GM12878 (cell line): ENCODE data around the gene RBM12. TPM values are rescaled to one million over a fixed set of nuclear protein-coding genes. Genes with fewer than 3 reads are reported as not detected.

Source experiments
- ATAC-seq: fragments of 200-7000 bp; cut with Tn5 transposase; 3 replicates; pipeline ENCODE4 v1.9.1; 2020; ENCODE audit warnings: mild to moderate bottlenecking, moderate library complexity
- BruUV-seq: library from RNA; stranded (reverse); fragments of 400-500 nt; replicated peaks from 2 replicates; lab custom pipeline; 2021; lab: Mats Ljungman, UMichigan
- CTCF ChIA-PET: fragments of 300-600 bp; sonication (Branson Sonifier 250); formaldehyde crosslinking; extraction: SDS; loops from one replicate; lab custom pipeline; 2021; ENCODE audit warnings: inconsistent platforms; lab: Yijun Ruan, JAX
- POLR2A ChIA-PET: fragments of 350-600 bp; formaldehyde crosslinking; extraction: SDS; loops from one replicate; lab custom pipeline; 2021; ENCODE audit warnings: inconsistent platforms; lab: Charles Lee
- RAD21 ChIA-PET: fragments of 300-600 bp; sonication (Branson Sonifier 250); formaldehyde crosslinking; loops from one replicate; lab custom pipeline; 2023; ENCODE audit warnings: antibody characterized with exemption; ENCODE audit not compliant: unreplicated experiment; lab: Charles Lee
- SMC1A ChIA-PET: fragments of 300-600 bp; sonication (Branson Sonifier 250); formaldehyde crosslinking; loops from one replicate; lab custom pipeline; 2023; ENCODE audit not compliant: unreplicated experiment, uncharacterized antibody; lab: Charles Lee
- DNase-seq: peaks from one replicate; pipeline ENCODE4 v3.0.0-alpha.2; 2011; ENCODE audit warnings: low read depth, low spot score
- FAIRE-seq: peaks from 3 replicates; lab custom pipeline; 2011; peaks lifted over from hg19 to GRCh38; lab: Jason Lieb, UNC
- H2AFZ ChIP-seq: 2 replicates; pipeline ENCODE4 v1.6.0; 2011; ENCODE audit warnings: low read depth, low read length, control low read depth; ENCODE audit not compliant: control insufficient read depth
- H3K27ac ChIP-seq: 2 replicates; pipeline ENCODE4 v1.5.1; 2011; ENCODE audit warnings: control low read depth; ENCODE audit not compliant: control insufficient read depth, insufficient read depth
- H3K27me3 ChIP-seq, 2 experiments: replicated peaks in 1 of 2; 2 replicates each; pipeline versions ENCODE4 v1.6.0 to v1.6.1; 2011; ENCODE audit warnings: low read length in 1 of 2; ENCODE audit not compliant: control insufficient read depth in 2 of 2, insufficient read depth in 2 of 2
- H3K36me3 ChIP-seq, 2 experiments: 2 replicates each; pipeline ENCODE4 v1.5.1; 2011; ENCODE audit warnings: low read length in 1 of 2; ENCODE audit not compliant: control insufficient read depth in 2 of 2, insufficient read depth in 2 of 2
- H3K4me1 ChIP-seq: 2 replicates; pipeline ENCODE4 v1.6.1; 2011; ENCODE audit warnings: mild to moderate bottlenecking, low read length, moderate library complexity, mixed read lengths; ENCODE audit not compliant: control insufficient read depth, insufficient read depth
- H3K4me2 ChIP-seq: 2 replicates; pipeline ENCODE4 v1.6.0; 2011; ENCODE audit warnings: control low read depth; ENCODE audit not compliant: control insufficient read depth, insufficient read depth
- H3K4me3 ChIP-seq: fragments of 200-600 bp; sonication (generic); 2 replicates; pipeline ENCODE4 v1.5.1; 2016
- H3K79me2 ChIP-seq: 2 replicates; pipeline ENCODE4 v1.6.0; 2011; ENCODE audit warnings: low read length; ENCODE audit not compliant: control insufficient read depth, insufficient read depth
- H3K9ac ChIP-seq: 2 replicates; pipeline ENCODE4 v1.8.0; 2011; ENCODE audit warnings: low read length, control low read depth, mixed read lengths; ENCODE audit not compliant: control insufficient read depth, insufficient read depth
- H3K9me3 ChIP-seq: replicated peaks from 3 replicates; pipeline ENCODE4 v1.5.1; 2011; ENCODE audit warnings: mild to moderate bottlenecking, low read length; ENCODE audit not compliant: control insufficient read depth, insufficient read depth
- H4K20me1 ChIP-seq: 2 replicates; pipeline ENCODE4 v1.6.0; 2011; ENCODE audit not compliant: control insufficient read depth, insufficient read depth
- ATF7 ChIP-seq: fragments of 450-650 bp; IDR thresholded peaks from 2 replicates; pipeline ENCODE4 v1.6.1; 2016; ENCODE audit warnings: low read depth, mild to moderate bottlenecking
- DPF2 ChIP-seq: fragments of 450-650 bp; IDR thresholded peaks from 2 replicates; pipeline ENCODE4 v1.6.1; 2017; ENCODE audit warnings: mild to moderate bottlenecking
- IKZF1 ChIP-seq: fragments of 450-650 bp; conservative IDR thresholded peaks from 2 replicates; pipeline ENCODE4 v1.6.1; 2017; ENCODE audit warnings: antibody characterized with exemption, mild to moderate bottlenecking
- LARP7 ChIP-seq: fragments of 450-650 bp; IDR thresholded peaks from 2 replicates; pipeline ENCODE4 v1.6.1; 2017; ENCODE audit warnings: mild to moderate bottlenecking
- MXI1 ChIP-seq: fragments of 150-350 bp; IDR thresholded peaks from 2 replicates; pipeline ENCODE4 v1.6.1; 2011; ENCODE audit warnings: low read depth, mild to moderate bottlenecking, inconsistent platforms, low read length, improper control_type of control experiment
- RAD21 ChIP-seq: IDR thresholded peaks from 2 replicates; pipeline ENCODE4 v1.6.1; 2011; ENCODE audit warnings: mild to moderate bottlenecking, low read depth, low read length, moderate library complexity; ENCODE audit not compliant: insufficient read depth
- RAD51 ChIP-seq: fragments of 450-650 bp; IDR thresholded peaks from 2 replicates; pipeline ENCODE4 v1.6.1; 2016; ENCODE audit warnings: moderate library complexity, mild to moderate bottlenecking, inconsistent platforms
- RCOR1 ChIP-seq: conservative IDR thresholded peaks from 2 replicates; pipeline ENCODE4 v1.6.1; 2012; ENCODE audit warnings: low read depth, low read length, improper control_type of control experiment
- RUNX3 ChIP-seq: IDR thresholded peaks from 2 replicates; pipeline ENCODE4 v1.6.1; 2012; ENCODE audit warnings: low read length, inconsistent platforms
- SMC3 ChIP-seq: IDR thresholded peaks from 2 replicates; pipeline ENCODE4 v1.6.1; 2011; ENCODE audit warnings: low read length, improper control_type of control experiment, borderline replicate concordance
- YY1 ChIP-seq: IDR thresholded peaks from 2 replicates; pipeline ENCODE4 v1.6.1; 2011; ENCODE audit warnings: low read depth, mild to moderate bottlenecking, low read length
- ZSCAN29 ChIP-seq: fragments of 450-650 bp; IDR thresholded peaks from 2 replicates; pipeline ENCODE4 v1.6.1; 2017; ENCODE audit warnings: mild to moderate bottlenecking, moderate library complexity
- ZZZ3 ChIP-seq: IDR thresholded peaks from 2 replicates; pipeline ENCODE4 v1.6.1; 2011; ENCODE audit warnings: low read depth; ENCODE audit not compliant: control insufficient read depth, insufficient read length
- WGBS: methylation state at CpG from one replicate; pipeline ENCODE4 v1.1.6; 2016; ENCODE audit warnings: low lambda C conversion rate; ENCODE audit not compliant: insufficient replicate concordance, insufficient coverage; ENCODE audit errors: missing lambda C conversion rate; 5-methylcytosine and 5-hydroxymethylcytosine counted together
- in situ Hi-C: fragments of 300-500 bp; cut with MboI; formaldehyde crosslinking; loops from 9 replicates; pipeline ENCODE4 v1.14.3; 2018; ENCODE audit warnings: mixed read lengths
- intact Hi-C: fragments of 100-400 bp; cut with micrococcal nuclease; formaldehyde crosslinking; loops from one replicate; pipeline ENCODE4 v1.14.2; 2022; ENCODE audit not compliant: unreplicated experiment
- polyA plus RNA-seq, 11 experiments: library from polyadenylated mRNA; depleted of rRNA in 4 of 11; unstranded in 6 of 11; stranded (reverse) in 5 of 11; fragments of >200 nt; fragmentation: Nextera tagmentation in 4 of 11; fragmentation: Illumina TruSeq in 1 of 11; extraction: Ambion mirVana in 4 of 11; extraction: Trizol in 1 of 11; gene quantifications; 1 replicate in 1 of 11; 2 replicates in 10 of 11; pipeline versions ENCODE4 v1.2.1 to v1.2.3, GENCODE V29; 2011 to 2016; ENCODE audit warnings: inconsistent platforms in 2 of 11, missing spikeins in 2 of 11, low read depth in 1 of 11
- total RNA-seq, 4 experiments: library from RNA; depleted of rRNA in 3 of 4; stranded (reverse); fragments of >200 nt in 3 of 4; fragmentation: Illumina TruSeq in 1 of 4; extraction: Trizol in 1 of 4; gene quantifications; 2 replicates each; pipeline versions ENCODE4 v1.2.1 to v1.2.3, GENCODE V29; 2013 to 2021
- TF ChIP-seq, protein P1 (sequence below): IDR thresholded peaks from 2 replicates; pipeline ENCODE4 v1.6.1; 2012; ENCODE audit warnings: low read depth, low read length, improper control_type of control experiment
- TF ChIP-seq, protein P2 (sequence below), 3 experiments: IDR thresholded peaks in 2 of 3; conservative IDR thresholded peaks in 1 of 3; 2 replicates each; pipeline ENCODE4 v1.5.1; 2011; ENCODE audit warnings: low read depth in 3 of 3, low read length in 3 of 3, mild to moderate bottlenecking in 3 of 3, control low read depth in 2 of 3, moderate library complexity in 2 of 3, inconsistent platforms in 1 of 3, mixed read lengths in 1 of 3; ENCODE audit not compliant: control insufficient read depth in 2 of 3, insufficient read depth in 1 of 3; ENCODE audit errors: extremely low read depth in 1 of 3

Gene RBM12
- total and polyA plus RNA-seq, 10 of the 15 experiments (the other 5 are each of a cell fraction or from before 2014, with no cell fraction given) = 4.7 to 153 (median 58.5) TPM

DNA sequence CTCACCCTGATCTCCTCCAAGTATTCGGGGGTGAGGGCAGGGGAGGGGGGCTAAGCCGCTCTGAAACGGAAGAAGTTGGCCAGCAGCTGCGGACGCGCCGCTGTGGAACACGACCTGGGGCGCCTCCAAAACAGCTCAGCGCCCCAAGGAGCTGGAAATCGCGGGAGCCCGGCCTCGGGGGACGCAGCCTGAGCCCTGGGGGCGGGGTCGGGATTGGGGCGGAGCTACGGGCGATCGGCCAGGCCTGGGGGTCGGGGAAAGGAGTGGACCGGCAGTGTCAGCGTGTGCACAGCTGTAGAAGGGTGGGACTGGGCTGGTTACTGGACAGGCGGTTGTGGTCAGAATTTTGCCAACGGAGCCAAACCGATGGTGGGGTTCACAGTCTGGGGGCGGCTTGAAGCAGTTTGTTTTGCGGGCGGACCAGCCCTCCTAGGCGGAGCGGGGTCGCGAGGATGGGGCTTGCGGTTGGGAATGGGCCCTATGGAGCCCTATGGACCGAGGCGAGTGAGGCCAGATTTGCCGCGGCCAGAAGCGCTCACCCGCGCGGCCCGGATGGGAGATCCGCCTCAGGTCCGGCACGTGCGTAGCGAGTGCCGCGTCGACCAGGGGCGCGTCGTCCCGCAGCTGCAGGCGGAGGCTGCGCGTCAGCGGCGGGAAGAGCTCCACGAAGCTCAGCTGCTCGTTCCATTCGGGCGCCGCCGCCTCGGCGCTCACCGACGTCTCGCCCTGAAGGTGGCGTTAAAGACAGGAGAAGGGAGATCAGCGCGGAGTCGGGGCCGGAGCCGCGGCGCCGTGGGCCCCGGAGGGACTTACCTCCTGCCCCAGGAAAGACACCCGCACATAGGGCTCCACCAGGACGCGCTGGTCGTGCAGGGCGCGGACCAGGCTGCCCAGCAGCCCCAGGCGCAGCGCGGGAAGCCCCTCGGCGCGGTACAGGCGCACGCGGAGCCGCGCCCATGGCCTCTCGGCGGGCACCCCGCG is 63.4 kb downstream of the RBM12 start:
- peaks cover 9 to 11% of the 10 kb centered on the region in 2 experiments; a peak in 3 of 4 replicates for H3K27me3 ChIP-seq
- peak; percentile 60 for TF ChIP-seq RAD21
- TF ChIP-seq YY1 = 0 out of 2 replicates have a peak, but pooled peaks have one; percentile 9
- 0 out of 2 replicates have a peak, but pooled peaks have one; percentile 16 for TF ChIP-seq RUNX3
- TF ChIP-seq MXI1 = no peak
- no peak for TF ChIP-seq ATF7
- TF ChIP-seq ZSCAN29 = no peak
- no peak for TF ChIP-seq ZZZ3
- TF ChIP-seq, protein P1, sequence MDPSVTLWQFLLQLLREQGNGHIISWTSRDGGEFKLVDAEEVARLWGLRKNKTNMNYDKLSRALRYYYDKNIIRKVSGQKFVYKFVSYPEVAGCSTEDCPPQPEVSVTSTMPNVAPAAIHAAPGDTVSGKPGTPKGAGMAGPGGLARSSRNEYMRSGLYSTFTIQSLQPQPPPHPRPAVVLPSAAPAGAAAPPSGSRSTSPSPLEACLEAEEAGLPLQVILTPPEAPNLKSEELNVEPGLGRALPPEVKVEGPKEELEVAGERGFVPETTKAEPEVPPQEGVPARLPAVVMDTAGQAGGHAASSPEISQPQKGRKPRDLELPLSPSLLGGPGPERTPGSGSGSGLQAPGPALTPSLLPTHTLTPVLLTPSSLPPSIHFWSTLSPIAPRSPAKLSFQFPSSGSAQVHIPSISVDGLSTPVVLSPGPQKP = no peak
- TF ChIP-seq, protein P2, sequence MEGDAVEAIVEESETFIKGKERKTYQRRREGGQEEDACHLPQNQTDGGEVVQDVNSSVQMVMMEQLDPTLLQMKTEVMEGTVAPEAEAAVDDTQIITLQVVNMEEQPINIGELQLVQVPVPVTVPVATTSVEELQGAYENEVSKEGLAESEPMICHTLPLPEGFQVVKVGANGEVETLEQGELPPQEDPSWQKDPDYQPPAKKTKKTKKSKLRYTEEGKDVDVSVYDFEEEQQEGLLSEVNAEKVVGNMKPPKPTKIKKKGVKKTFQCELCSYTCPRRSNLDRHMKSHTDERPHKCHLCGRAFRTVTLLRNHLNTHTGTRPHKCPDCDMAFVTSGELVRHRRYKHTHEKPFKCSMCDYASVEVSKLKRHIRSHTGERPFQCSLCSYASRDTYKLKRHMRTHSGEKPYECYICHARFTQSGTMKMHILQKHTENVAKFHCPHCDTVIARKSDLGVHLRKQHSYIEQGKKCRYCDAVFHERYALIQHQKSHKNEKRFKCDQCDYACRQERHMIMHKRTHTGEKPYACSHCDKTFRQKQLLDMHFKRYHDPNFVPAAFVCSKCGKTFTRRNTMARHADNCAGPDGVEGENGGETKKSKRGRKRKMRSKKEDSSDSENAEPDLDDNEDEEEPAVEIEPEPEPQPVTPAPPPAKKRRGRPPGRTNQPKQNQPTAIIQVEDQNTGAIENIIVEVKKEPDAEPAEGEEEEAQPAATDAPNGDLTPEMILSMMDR (IDR thresholded peaks at IDR 0.05 in 2 of 3, conservative IDR thresholded peaks at IDR 0.05 in 1 of 3; ENCODE audit: control insufficient read depth in 2 of 3, extremely low read depth in 1 of 3, insufficient read depth in 1 of 3, low read depth in 3 of 3, low read length in 3 of 3) = peak; percentile 30 to 76 (median 49); a peak in 5 of 6 replicates
- peak; percentile 41 for TF ChIP-seq IKZF1
- peak; percentile 46 for TF ChIP-seq SMC3
- TF ChIP-seq DPF2 = 0 out of 2 replicates have a peak, but pooled peaks have one; percentile 26
- peak; percentile 43; the same call in 1 of the 2 replicates for TF ChIP-seq LARP7
- TF ChIP-seq RAD51 = no peak
- TF ChIP-seq RCOR1 = no peak

More for the DNA sequence above, 63.4 kb downstream of the RBM12 start:
- Histone ChIP-seq H3K79me2 (no peaks in the 10 kb centered on the region), H3K27ac (no peak overlapping the region), H3K9me3 (no peaks in the 10 kb centered on the region), H4K20me1 (no peaks in the 10 kb centered on the region), H3K4me2 (peak overlapping the region; percentile 87), H3K4me3 (peak overlapping the region; percentile 57; the same call in 1 of the 2 replicates), H3K9ac (peak overlapping the region; percentile 20; the same call in 1 of the 2 replicates), H2AFZ (peak overlapping the region; percentile 87), H3K36me3 (no peaks in the 10 kb centered on the region), H3K4me1 (peaks cover 10% of the 10 kb centered on the region)
- no TSS peak for BruUV-seq
- RAD21 ChIA-PET = interaction anchor here (0.5 to 1.5 kb wide), 9 partner anchors 10 to 352 kb away, joined by 3 to 11 read pairs (median 4); partner anchors contain the start of gene SPAG4
- DNase-seq (no peak), FAIRE-seq (peak; percentile 31), ATAC-seq (peak; percentile 86)
- intact Hi-C loops (loop anchor here (5.0 kb wide), 1 partner anchor 96 kb away; the partner anchor contains the start of genes NFS1 and ROMO1), in situ Hi-C loops (no loop called here)
- POLR2A ChIA-PET = no interaction called here
- SMC1A ChIA-PET = interaction anchor here (1.0 to 1.1 kb wide), 3 partner anchors 18 to 171 kb away, joined by 3 to 5 read pairs (median 3); no protein-coding TSS in a partner anchor
- CTCF ChIA-PET = interaction anchor here (0.9 to 1.5 kb wide), 11 partner anchors 15 to 392 kb away, joined by 3 to 12 read pairs (median 3); partner anchors contain the start of genes SCAND1 and SPAG4
- 7% methylated on average over 85 of the region's 103 CpGs for WGBS
